ENCODE results near the gene OIT3.

Gene OIT3

GRCh38 chr10:72952642-72953158, 59.2 kb downstream of the OIT3 start:
- no peak for DNase-seq (ENCODE audit: low spot score)

- no peak for DNase-seq (ENCODE audit: low spot score)
These were observed 60.1 kb downstream of the OIT3 start for GRCh38 chr10:72953687-72954086.

- no peak for DNase-seq (ENCODE audit: low spot score)
These were observed 60.7 kb downstream of the OIT3 start for GRCh38 chr10:72954230-72954595.

- no peak for DNase-seq (ENCODE audit: low spot score)
These were observed 61.3 kb downstream of the OIT3 start, which contains the start of gene PLA2G12B for GRCh38 chr10:72954596-72955554. Gene PLA2G12B, minus strand, starts transcription at chr10:72954806. Its CDS starts 121 bp downstream, at chr10:72954685.

GRCh38 chr10:72956001-72956400, 62.5 kb downstream of the OIT3 start:
- no peak for DNase-seq (ENCODE audit: low spot score)

GRCh38 chr10:72976886-72977285, 83.3 kb downstream of the OIT3 start:
- no peak for DNase-seq (ENCODE audit: low spot score)

- no peak for DNase-seq (ENCODE audit: low spot score)
These were observed 86.2 kb downstream of the OIT3 start for GRCh38 chr10:72979709-72980108.

- no peak for DNase-seq (ENCODE audit: low spot score)
These were observed 86.8 kb downstream of the OIT3 start for GRCh38 chr10:72980348-72980747.

- DNase-seq (ENCODE audit: low spot score) = no peak
These were observed 87.7 kb downstream of the OIT3 start for GRCh38 chr10:72981028-72981881.

- no peak for DNase-seq (ENCODE audit: low spot score)
These were observed 88.5 kb downstream of the OIT3 start for GRCh38 chr10:72981882-72982529.
